GM19452 (cell line): ENCODE results near the gene CEBPB.
"Not testable (repeated sequence)": the region's sequence is repeated elsewhere in the genome, so short reads cannot be mapped to it uniquely, and the experiment has no call there.

Experiments
- ATAC-seq: cut with Tn5 transposase; IDR thresholded peaks from one replicate; pipeline ENCODE4 v1.9.1; 2021; ENCODE audit not compliant: unreplicated experiment

Gene CEBPB

DNA sequence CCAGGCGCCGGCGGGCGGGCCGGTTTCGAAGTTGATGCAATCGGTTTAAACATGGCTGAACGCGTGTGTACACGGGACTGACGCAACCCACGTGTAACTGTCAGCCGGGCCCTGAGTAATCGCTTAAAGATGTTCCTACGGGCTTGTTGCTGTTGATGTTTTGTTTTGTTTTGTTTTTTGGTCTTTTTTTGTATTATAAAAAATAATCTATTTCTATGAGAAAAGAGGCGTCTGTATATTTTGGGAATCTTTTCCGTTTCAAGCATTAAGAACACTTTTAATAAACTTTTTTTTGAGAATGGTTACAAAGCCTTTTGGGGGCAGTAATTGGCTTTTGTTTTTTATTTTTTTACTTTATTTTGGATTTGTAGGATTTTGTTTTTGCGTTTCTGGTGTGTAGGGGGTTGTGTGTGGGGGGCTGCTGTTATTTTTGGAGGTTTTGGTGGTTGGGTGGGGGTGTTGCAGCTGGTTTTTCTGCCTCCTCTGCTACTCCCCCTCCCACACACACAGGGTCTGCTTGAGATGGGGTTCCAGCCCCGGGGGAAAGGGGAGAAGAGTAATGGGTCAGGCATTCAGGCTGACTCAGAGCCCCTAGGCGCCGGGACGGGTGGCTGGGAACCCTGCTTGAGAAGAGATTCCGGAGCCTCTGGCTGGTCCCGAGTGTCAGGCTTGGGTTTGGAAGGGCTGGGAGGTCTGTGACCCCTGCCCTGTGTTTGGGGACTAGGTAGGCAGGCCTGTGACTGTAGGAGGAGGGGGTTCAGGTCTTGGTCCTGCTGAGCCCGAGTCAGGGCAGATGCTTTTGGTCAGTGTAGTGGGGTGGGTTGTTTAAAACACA, 2.0 kb downstream of the CEBPB start:
- no peak for ATAC-seq

DNA sequence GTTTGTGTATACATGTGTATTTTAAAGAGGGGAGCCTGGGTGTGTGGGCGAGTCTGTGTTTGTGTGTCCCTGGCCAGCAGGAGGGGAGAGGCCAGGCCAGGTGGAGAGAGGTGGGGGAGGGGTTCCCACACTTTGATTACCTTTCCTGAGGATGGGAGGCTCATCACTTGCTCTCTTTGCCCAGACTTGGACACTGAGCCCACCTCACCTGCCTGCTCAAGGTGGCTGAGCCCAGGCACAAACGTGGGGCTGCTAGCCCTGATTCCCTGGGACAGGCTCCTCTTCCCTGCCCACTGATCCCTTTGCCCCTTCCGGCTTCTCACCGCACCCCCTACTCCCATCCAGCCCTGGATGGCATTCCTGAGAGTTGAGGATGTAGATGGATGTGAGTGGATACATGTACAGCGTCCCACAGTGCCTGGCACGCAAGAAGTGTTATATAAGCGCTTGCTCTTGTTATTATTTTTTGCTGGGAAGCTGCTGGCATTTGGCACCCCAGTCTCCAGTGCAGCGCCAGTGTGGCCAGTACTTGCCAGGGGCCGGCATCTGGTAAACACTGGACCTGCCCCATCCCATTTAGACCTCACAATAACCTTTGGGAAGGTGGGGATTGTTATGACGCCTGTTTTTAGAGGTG, 2.7 kb downstream of the CEBPB start:
- no peak for ATAC-seq

DNA sequence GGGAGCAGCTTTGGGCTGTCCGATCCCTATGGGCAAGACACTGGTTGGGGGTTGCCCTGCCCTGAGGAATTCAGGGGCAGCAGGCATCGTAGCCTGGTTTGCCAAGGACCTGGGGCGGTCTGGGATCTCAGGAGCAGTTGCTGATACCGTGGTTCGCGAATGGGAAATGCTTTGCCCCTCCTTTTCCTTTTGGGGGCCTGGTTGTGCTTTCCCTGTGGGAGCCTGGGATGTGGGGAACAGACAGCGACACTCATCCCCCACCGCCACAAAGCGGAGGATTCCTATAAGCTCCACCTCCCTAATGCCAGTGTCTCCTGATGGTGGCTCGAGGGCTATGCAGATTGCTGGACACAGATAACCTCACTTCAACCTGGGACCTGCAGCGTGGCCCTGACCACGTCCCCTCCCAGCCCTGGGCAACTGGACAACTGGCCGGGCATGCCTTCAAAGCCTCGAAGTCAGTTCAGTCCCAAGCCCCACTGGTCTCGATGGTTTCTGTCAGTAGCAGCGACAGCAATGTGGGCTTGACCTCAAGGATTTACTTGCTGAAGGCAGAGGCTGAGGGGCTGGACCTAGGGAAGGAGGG, 3.3 kb downstream of the CEBPB start:
- ATAC-seq = no peak

DNA sequence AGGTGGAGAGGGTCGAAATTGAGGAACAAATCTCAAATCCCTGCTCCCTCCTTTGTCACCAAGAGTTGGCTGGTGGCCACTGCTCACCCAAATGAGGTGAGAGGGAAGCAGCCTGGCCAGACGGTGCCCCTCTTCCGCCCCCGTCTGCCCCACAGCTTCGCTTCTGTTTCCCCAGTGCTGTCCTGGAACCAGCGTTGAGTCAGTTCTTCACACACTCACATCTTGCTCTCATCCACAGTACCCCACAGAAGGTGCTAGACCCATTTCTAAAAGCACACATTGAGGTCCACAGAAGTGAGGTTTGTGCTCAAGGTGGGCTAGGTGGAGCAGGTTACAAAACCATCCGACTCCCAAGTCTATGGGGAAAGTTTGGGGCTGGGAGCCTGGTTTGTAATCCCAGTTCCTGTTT, 3.8 kb downstream of the CEBPB start:
- ATAC-seq = no peak

GRCh38 chr20:50194831-50195523, 4.3 kb downstream of the CEBPB start:
- ATAC-seq = no peak

GRCh38 chr20:50195524-50196120, 5.0 kb downstream of the CEBPB start:
- ATAC-seq = no peak

DNA sequence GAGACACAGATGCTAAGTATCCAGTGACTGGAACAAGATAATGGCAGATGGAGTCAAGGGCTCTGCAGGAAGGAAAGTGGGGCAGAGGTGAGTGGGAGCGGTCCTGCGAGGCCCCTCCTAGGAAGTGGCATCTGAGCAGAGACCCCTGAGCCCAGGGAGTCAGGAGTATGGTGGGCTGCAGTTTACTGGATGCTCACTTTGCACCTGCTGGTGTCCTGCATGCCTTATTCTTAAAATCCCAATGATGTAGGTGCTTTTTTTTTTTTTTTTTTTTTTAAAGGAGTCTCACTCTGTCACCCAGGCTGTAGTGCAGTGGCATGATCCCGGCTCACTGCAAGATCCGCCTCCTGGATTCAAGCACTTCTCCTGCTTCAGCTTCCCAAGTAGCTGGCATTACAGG, 5.6 kb downstream of the CEBPB start:
- ATAC-seq = no peak

DNA sequence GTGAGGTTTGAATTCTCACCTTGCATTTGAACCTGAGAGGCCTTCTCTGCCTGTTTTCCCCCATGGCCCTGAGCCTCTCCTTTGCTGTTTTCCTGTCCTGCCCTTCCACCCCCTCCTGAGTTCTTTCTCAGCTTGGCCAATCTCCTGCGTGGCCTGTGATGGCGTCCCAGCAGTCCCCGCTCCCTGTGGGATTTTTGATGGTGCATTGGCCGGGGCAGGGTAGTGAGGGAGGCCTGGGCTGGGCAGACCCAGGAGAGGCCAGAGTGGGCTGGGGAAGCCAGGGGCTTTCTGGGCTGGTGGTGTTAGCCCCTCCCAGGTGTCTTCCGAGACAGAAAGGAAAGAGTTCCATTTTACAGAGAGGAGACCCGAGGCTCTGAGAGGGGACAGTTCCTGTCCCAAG, 6.3 kb downstream of the CEBPB start:
- ATAC-seq = no peak

DNA sequence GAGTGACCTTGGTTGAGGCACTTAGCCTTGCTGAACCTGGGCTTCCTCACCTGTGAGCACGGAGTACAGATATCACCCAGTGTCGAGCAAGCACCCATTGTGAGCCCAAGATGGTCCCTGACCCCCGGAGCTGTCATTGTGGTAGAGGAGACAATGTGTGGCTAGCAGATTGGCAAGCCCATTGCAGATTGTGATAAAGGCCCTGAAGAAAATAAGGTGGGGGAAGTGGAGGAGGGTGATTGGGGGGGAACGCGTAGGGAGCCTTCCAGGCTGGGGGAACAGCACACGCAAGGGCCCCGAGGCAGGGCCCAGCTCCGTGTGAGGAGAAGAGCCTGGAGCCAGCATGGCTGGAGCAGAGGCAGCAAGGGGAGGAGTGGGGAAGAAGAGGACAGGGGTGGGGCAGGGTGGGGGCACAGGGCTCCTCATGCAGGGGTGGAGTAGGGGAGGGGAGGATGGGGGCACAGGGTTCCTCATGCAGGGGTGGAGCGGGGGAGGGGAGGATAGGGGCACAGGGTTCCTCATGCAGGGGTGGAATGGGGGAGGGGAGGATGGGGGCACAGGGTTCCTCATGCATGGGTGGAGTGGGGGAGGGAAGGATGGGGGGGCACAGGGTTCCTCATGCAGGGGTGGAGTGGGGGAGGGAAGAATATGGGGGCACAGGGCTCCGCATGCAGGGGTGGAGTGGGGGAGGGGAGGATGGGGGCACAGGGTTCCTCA, 7.0 kb downstream of the CEBPB start:
- ATAC-seq = no peak

DNA sequence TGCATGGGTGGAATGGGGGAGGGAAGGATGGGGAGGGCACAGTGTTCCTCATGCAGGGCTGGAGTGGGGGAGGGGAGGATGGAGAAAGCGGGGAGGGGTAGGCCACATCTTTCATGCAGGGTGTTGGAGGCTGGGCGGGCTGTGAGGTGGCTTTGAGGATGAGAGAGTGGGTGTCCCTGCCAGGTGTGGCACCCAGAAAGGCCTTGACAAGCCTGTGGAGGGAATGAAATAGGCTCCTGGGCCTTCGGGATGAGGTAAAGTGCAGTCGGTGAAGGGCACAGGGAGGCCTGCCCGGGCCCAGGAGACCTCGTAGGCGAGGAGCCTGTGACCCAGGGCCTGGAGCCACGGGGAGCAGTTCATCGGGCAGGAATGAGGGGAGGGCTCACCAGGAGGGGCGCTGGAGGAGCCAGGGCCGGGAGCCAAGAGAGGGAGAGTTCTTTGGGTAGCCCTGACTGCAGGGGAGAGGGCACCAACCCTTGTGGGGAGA, 7.6 kb downstream of the CEBPB start:
- ATAC-seq = no peak

DNA sequence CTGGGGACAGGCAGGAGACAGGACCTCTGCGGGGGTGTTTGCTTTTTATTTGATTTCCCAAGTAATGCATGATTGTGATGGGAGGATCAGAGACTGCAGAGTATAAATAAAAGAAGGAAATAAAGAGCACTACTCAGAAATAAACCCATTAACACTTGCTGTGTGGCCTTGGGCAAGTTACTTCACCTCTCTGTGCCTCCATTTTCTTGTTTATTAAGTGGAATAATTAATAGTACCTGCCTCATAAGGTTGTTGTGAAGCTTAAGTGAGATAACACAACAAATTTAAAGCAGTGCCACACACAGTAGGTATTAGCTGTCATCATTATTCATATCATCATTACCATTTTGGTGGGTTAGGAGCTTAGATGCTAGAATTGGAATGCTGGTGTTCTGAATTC, 8.1 kb downstream of the CEBPB start:
- ATAC-seq = no peak

- ATAC-seq = no peak
These were observed 9.1 kb downstream of the CEBPB start for GRCh38 chr20:50199703-50200102.

- no peak for ATAC-seq
These were observed 10.0 kb downstream of the CEBPB start for GRCh38 chr20:50200482-50201104.

GRCh38 chr20:50201710-50202109, 11.1 kb downstream of the CEBPB start:
- not testable (repeated sequence) for ATAC-seq

- ATAC-seq = no peak
These were observed 12.0 kb downstream of the CEBPB start for GRCh38 chr20:50202677-50203076.

DNA sequence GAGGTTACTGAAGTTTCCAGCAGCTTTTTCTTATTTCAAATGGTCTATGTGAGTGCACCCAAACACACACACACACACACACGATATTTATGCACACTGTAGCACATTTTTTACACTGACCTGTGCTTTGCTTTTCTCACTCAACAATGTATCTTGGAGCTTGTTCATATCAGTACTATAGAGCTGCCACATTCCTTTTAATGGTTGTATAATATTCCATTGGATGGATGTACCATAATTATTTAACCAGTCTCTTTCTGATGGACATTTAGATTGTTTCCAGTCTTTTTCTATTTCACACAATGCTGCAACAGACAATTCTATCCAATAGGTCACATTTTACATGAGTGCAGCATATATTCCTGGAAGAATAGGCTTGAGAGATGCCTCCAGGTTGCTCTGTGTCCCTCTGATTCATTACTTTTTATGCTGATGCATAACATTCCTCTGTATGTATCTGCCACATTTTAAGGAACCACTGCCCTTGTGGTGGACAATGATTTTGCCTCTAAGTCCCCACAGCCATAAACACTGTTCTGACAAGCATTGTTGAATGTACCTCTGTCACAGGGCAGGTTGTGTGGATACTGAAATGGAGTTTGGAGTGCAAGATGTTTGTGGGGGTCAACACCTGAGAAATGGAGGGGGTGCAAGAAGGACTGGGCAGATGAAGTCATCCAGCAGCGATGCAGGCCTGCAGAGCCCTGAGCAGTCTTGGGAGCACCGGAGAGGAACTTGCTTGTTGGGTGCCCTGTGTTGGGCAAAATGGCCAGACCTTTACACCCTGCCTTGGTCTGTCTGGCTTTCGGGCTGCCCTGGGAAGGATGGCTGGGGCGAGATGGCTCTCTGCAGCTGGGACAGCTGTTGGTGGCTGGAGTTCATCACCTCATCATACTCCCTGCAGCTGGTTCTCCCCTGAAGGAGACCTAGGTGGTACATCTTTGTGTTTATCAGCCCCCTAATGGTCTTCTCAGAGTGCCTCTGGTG, 13.6 kb downstream of the CEBPB start:
- no peak for ATAC-seq

- no peak for ATAC-seq
These were observed 16.4 kb downstream of the CEBPB start for GRCh38 chr20:50207026-50207425.

- no peak for ATAC-seq
These were observed 17.5 kb downstream of the CEBPB start for GRCh38 chr20:50208085-50208491.

- ATAC-seq = not testable (repeated sequence)
These were observed 18.2 kb downstream of the CEBPB start for GRCh38 chr20:50208815-50209214.
